ENCODE measurements around the gene SHANK3.
"Not testable (repeated sequence)": the region's sequence is repeated elsewhere in the genome, so short reads cannot be mapped to it uniquely, and the experiment has no call there.

The SHANK3 gene

GRCh38 chr22:50654664-50655063 lies 18.0 kb upstream of the SHANK3 start:
- not testable (repeated sequence) for DNase-seq

GRCh38 chr22:50656122-50657070 lies 16.2 kb upstream of the SHANK3 start:
- DNase-seq: no peak

DNA sequence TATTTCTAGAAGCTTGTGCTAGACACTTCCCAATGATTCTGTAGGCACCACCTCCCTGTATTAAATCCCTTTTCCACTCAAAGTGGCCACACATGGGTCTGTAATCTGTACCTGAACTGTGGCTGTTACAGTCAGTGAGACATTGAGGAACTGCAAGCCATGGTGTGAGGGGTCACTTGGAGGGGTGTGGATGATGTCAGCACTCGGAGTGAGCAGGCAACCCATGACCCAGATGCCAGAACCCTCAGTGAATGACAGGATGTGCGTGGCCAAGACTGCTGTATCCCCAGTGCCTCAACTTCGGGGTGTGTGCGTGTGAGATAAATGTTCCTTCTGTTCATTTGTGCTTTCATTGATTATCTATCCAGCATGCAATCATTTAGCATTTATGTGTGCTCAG lies 14.7 kb upstream of the SHANK3 start:
- no peak for DNase-seq

DNA sequence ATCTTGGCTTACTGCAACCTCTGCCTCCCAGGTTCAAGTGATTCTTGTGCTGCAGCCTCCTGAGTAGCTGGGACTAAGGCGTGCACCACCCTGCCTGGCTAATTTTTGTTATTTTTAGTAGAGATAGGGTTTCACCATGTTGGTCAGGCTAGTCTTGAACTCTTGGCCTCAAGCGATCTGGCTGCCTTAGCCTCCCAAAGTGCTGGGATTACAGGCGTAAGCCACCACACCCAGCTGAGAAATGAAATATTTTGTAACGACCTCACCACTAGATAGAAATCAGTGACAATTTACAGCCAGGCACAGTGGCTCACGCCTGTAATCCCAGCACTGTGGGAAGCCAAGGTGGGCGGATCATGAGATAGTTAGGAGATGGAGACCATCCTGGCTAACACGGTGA lies 12.9 kb upstream of the SHANK3 start:
- DNase-seq: not testable (repeated sequence)

DNA sequence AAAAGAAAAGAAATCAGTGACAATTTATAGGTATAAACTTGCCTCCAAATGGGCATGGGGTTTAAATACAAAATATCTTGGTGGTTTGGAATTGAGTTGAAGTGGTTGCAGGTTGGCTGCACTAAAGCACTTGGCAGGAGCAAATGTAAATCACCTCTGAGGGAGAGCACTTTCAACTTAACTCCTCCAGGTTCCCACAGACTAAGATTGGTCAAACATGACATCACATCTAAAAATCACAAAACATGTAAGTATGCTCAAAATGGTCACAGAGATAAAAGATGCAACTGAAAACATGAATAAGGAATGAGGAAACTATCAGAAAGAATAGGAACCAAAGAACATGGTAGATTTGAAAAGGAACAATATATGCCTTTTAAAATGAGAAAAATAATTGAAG lies 12.3 kb upstream of the SHANK3 start:
- no peak for DNase-seq

DNA sequence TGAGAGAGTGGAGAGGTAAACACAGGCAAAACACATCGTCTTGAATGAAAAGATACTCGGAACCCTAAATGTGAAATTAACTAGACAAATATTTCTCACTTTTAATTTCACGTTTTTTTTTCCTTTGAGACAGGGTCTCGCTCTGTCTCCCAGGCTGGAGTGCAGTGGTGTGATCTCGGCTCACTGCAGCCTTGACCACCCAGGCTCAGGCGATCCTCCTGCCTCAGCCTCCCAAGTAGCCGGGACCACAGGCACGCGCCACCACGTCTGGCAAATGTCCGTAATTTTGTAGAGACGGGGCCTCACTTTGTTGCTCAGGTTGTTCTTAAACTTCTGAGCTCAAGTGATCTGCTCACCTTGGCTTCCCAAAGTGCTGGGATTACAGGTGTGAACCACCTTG lies 7.4 kb upstream of the SHANK3 start:
- DNase-seq: no peak

- no peak for DNase-seq
These were observed 6.9 kb upstream of the SHANK3 start for GRCh38 chr22:50665738-50666137.

DNA sequence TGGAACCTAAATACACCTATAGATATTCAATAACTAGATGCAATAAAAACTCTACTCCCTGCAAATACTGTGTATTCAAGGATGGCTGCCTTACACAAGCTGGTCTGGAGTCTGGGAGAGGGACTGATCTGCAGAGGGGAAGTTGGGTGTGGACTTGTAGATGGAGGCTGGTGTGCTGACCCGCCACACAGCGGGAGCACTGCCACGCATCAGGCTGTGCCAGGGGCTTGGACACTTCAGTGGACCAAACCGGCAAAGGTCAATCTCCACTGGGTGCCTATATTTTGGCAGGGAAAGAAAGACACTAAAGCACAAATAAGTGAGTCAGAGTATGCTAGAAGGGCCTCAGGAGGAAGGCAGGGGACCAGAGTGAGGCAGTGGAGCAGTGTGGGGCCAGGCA lies 2.1 kb upstream of the SHANK3 start:
- DNase-seq: no peak

- DNase-seq: no peak
These were observed 1.6 kb upstream of the SHANK3 start for GRCh38 chr22:50670914-50671538.

GRCh38 chr22:50671641-50672040 lies 982 bp upstream of the SHANK3 start:
- DNase-seq: no peak

DNA sequence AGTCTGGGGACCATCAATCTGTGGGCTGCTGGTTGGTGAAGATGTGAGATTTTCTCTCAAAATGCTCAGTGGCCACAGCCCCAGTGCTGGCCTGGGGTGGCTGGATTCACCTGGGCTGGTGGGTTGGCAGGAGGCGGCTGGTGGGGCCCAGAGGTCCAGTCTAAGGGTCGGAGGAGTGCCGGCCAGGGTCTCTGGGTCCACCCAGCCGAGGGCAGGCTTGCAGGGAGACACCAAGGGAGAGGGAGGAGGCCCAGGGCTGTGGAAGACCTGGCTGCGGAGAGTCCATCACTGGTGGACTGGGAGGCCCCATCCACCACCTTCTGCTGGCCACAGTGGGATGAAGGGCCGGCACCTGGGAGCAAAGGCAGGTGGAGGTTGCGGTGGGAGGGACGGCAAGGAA lies 582 bp upstream of the SHANK3 start:
- no peak for DNase-seq

DNA sequence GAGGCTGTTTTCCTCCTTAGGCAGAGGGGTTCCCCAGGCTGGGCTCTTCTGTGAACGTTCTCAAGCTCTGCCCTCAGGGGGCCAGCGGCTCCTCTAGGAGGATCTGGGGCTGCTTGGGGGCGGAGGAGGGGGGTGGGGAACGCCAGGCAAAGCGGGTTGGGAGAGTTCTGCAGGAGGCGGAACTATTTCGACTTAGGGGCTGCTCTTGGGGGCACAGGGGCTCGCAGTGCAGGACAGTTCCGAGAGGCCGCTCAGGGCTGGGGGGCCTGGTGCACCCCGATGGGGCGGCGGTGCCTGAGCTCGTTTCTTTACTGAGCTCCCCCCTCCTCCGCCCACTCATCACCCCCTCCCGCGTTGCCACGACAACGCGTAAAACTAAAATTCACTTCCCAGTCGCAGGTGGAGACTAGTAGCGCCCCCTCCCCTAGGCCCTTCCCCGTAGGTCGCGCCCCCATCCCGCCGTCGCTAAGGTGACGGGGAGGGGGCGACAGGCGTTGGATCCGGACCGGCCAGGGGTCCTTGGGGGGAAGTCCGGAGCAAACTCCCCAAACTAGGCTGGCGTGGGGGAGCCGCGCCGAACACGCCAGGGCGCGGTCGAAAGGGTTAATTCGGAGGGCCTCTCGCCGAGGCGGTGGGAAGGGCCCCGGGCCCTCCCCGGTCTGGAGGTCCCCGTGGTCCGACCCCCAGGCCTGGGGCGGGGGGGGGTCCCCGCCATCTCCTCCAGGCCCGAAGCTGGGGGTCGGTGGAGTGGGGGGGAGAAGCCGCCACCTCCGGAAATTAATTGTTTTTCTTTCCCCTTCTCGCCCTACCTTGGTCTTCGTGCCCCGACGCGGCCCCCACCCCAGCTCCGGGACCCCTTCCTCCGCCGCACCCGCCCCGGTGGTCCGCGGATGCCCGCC lies 857 bp downstream of the SHANK3 start:
- DNase-seq: no peak

- no peak for DNase-seq
These were observed 1.5 kb downstream of the SHANK3 start for GRCh38 chr22:50674130-50674500.

- DNase-seq: no peak
These were observed 2.3 kb downstream of the SHANK3 start for GRCh38 chr22:50674606-50675552.

- no peak for DNase-seq
These were observed 3.0 kb downstream of the SHANK3 start for GRCh38 chr22:50675553-50676179.

- no peak for DNase-seq
These were observed 3.6 kb downstream of the SHANK3 start for GRCh38 chr22:50676180-50676636.

- DNase-seq: no peak
These were observed 4.3 kb downstream of the SHANK3 start for GRCh38 chr22:50676661-50677492.

- DNase-seq: no peak
These were observed 5.0 kb downstream of the SHANK3 start for GRCh38 chr22:50677493-50678217.

DNA sequence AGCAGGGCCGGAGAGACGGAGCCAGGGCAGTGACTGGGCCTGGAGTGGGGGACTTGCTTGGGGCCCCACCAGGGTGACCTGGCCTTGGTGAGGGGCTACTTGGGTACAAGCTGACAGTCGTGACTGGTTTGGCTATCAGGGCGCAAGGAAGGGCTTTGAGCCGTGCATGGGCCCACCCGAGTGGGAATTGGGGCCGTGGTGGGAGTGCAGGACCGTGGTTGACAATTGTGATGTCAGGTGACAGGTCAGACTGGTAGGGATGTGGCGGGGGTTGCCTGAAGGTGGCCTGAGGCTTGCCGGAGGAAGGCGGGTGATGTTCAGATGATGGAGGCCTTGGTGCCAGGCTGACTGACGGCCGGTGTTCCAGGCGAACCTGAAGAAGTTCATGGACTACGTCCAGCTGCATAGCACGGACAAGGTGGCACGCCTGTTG lies 5.6 kb downstream of the SHANK3 start:
- DNase-seq: no peak

Measured in activated effector memory CD4-positive, alpha-beta T cell treated with Interleukin-2 at 50 U/mL for 16 hours (primary cell).